GM12878 (cell line): Measurements from ENCODE around the gene PDIA4. TPM values are rescaled to one million over a fixed set of nuclear protein-coding genes. Genes with fewer than 3 reads are reported as not detected.

ENCODE experiments used
- ATAC-seq: fragments of 200-7000 bp; cut with Tn5 transposase; 3 replicates; pipeline ENCODE4 v1.9.1; 2020; ENCODE audit warnings: mild to moderate bottlenecking, moderate library complexity
- BruUV-seq: library from RNA; stranded (reverse); fragments of 400-500 nt; replicated peaks from 2 replicates; lab custom pipeline; 2021; lab: Mats Ljungman, UMichigan
- CTCF ChIA-PET: fragments of 300-600 bp; sonication (Branson Sonifier 250); formaldehyde crosslinking; extraction: SDS; loops from one replicate; lab custom pipeline; 2021; ENCODE audit warnings: inconsistent platforms; lab: Yijun Ruan, JAX
- POLR2A ChIA-PET: fragments of 350-600 bp; formaldehyde crosslinking; extraction: SDS; loops from one replicate; lab custom pipeline; 2021; ENCODE audit warnings: inconsistent platforms; lab: Charles Lee
- RAD21 ChIA-PET: fragments of 300-600 bp; sonication (Branson Sonifier 250); formaldehyde crosslinking; loops from one replicate; lab custom pipeline; 2023; ENCODE audit warnings: antibody characterized with exemption; ENCODE audit not compliant: unreplicated experiment; lab: Charles Lee
- SMC1A ChIA-PET: fragments of 300-600 bp; sonication (Branson Sonifier 250); formaldehyde crosslinking; loops from one replicate; lab custom pipeline; 2023; ENCODE audit not compliant: unreplicated experiment, uncharacterized antibody; lab: Charles Lee
- DNase-seq: peaks from one replicate; pipeline ENCODE4 v3.0.0-alpha.2; 2011; ENCODE audit warnings: low read depth, low spot score
- FAIRE-seq: peaks from 3 replicates; lab custom pipeline; 2011; peaks lifted over from hg19 to GRCh38; lab: Jason Lieb, UNC
- H2AFZ ChIP-seq: 2 replicates; pipeline ENCODE4 v1.6.0; 2011; ENCODE audit warnings: low read depth, low read length, control low read depth; ENCODE audit not compliant: control insufficient read depth
- H3K27ac ChIP-seq: 2 replicates; pipeline ENCODE4 v1.5.1; 2011; ENCODE audit warnings: control low read depth; ENCODE audit not compliant: control insufficient read depth, insufficient read depth
- H3K27me3 ChIP-seq, 2 experiments: replicated peaks in 1 of 2; 2 replicates each; pipeline versions ENCODE4 v1.6.0 to v1.6.1; 2011; ENCODE audit warnings: low read length in 1 of 2; ENCODE audit not compliant: control insufficient read depth in 2 of 2, insufficient read depth in 2 of 2
- H3K36me3 ChIP-seq, 2 experiments: 2 replicates each; pipeline ENCODE4 v1.5.1; 2011; ENCODE audit warnings: low read length in 1 of 2; ENCODE audit not compliant: control insufficient read depth in 2 of 2, insufficient read depth in 2 of 2
- H3K4me1 ChIP-seq: 2 replicates; pipeline ENCODE4 v1.6.1; 2011; ENCODE audit warnings: mild to moderate bottlenecking, low read length, moderate library complexity, mixed read lengths; ENCODE audit not compliant: control insufficient read depth, insufficient read depth
- H3K4me2 ChIP-seq: 2 replicates; pipeline ENCODE4 v1.6.0; 2011; ENCODE audit warnings: control low read depth; ENCODE audit not compliant: control insufficient read depth, insufficient read depth
- H3K4me3 ChIP-seq: fragments of 200-600 bp; sonication (generic); 2 replicates; pipeline ENCODE4 v1.5.1; 2016
- H3K79me2 ChIP-seq: 2 replicates; pipeline ENCODE4 v1.6.0; 2011; ENCODE audit warnings: low read length; ENCODE audit not compliant: control insufficient read depth, insufficient read depth
- H3K9ac ChIP-seq: 2 replicates; pipeline ENCODE4 v1.8.0; 2011; ENCODE audit warnings: low read length, control low read depth, mixed read lengths; ENCODE audit not compliant: control insufficient read depth, insufficient read depth
- H3K9me3 ChIP-seq: replicated peaks from 3 replicates; pipeline ENCODE4 v1.5.1; 2011; ENCODE audit warnings: mild to moderate bottlenecking, low read length; ENCODE audit not compliant: control insufficient read depth, insufficient read depth
- H4K20me1 ChIP-seq: 2 replicates; pipeline ENCODE4 v1.6.0; 2011; ENCODE audit not compliant: control insufficient read depth, insufficient read depth
- ATF7 ChIP-seq: fragments of 450-650 bp; IDR thresholded peaks from 2 replicates; pipeline ENCODE4 v1.6.1; 2016; ENCODE audit warnings: low read depth, mild to moderate bottlenecking
- CHD1 ChIP-seq: IDR thresholded peaks from 2 replicates; pipeline ENCODE4 v1.6.1; 2012; ENCODE audit warnings: low read depth, low read length, improper control_type of control experiment
- CREM ChIP-seq: IDR thresholded peaks from 2 replicates; pipeline ENCODE4 v1.6.1; 2014; ENCODE audit warnings: antibody characterized with exemption, low read depth
- JUND ChIP-seq: IDR thresholded peaks from 2 replicates; pipeline ENCODE4 v1.6.1; 2012; ENCODE audit warnings: low read depth, mild to moderate bottlenecking, low read length, improper control_type of control experiment, moderate library complexity
- MTA3 ChIP-seq: IDR thresholded peaks from 2 replicates; pipeline ENCODE4 v1.6.1; 2012; ENCODE audit warnings: low read length, inconsistent platforms, borderline replicate concordance
- NBN ChIP-seq: fragments of 450-650 bp; IDR thresholded peaks from 2 replicates; pipeline ENCODE4 v1.6.1; 2016
- SREBF1 ChIP-seq: IDR thresholded peaks from 2 replicates; pipeline ENCODE4 v1.6.1; 2012; ENCODE audit warnings: mild to moderate bottlenecking, low read length
- WGBS: methylation state at CpG from one replicate; pipeline ENCODE4 v1.1.6; 2016; ENCODE audit warnings: low lambda C conversion rate; ENCODE audit not compliant: insufficient replicate concordance, insufficient coverage; ENCODE audit errors: missing lambda C conversion rate; 5-methylcytosine and 5-hydroxymethylcytosine counted together
- in situ Hi-C: fragments of 300-500 bp; cut with MboI; formaldehyde crosslinking; loops from 9 replicates; pipeline ENCODE4 v1.14.3; 2018; ENCODE audit warnings: mixed read lengths
- intact Hi-C: fragments of 100-400 bp; cut with micrococcal nuclease; formaldehyde crosslinking; loops from one replicate; pipeline ENCODE4 v1.14.2; 2022; ENCODE audit not compliant: unreplicated experiment
- polyA plus RNA-seq, 11 experiments: library from polyadenylated mRNA; depleted of rRNA in 4 of 11; unstranded in 6 of 11; stranded (reverse) in 5 of 11; fragments of >200 nt; fragmentation: Nextera tagmentation in 4 of 11; fragmentation: Illumina TruSeq in 1 of 11; extraction: Ambion mirVana in 4 of 11; extraction: Trizol in 1 of 11; gene quantifications; 1 replicate in 1 of 11; 2 replicates in 10 of 11; pipeline versions ENCODE4 v1.2.1 to v1.2.3, GENCODE V29; 2011 to 2016; ENCODE audit warnings: inconsistent platforms in 2 of 11, missing spikeins in 2 of 11, low read depth in 1 of 11
- total RNA-seq, 4 experiments: library from RNA; depleted of rRNA in 3 of 4; stranded (reverse); fragments of >200 nt in 3 of 4; fragmentation: Illumina TruSeq in 1 of 4; extraction: Trizol in 1 of 4; gene quantifications; 2 replicates each; pipeline versions ENCODE4 v1.2.1 to v1.2.3, GENCODE V29; 2013 to 2021
- TF ChIP-seq, protein P1 (sequence below): IDR thresholded peaks from 2 replicates; pipeline ENCODE4 v1.6.1; 2011; ENCODE audit warnings: borderline replicate concordance, low read depth, mild to moderate bottlenecking, moderate library complexity, low read length; ENCODE audit not compliant: insufficient read depth, poor library complexity, severe bottlenecking
- TF ChIP-seq, protein P2 (sequence below): IDR thresholded peaks from 2 replicates; pipeline ENCODE4 v1.6.1; 2011; ENCODE audit warnings: low read depth, mild to moderate bottlenecking, low read length, moderate library complexity, borderline replicate concordance; ENCODE audit errors: extremely low read depth
- TF ChIP-seq, protein P3 (sequence below): fragments of 450-650 bp; IDR thresholded peaks from 2 replicates; pipeline ENCODE4 v1.6.1; 2017; ENCODE audit warnings: low read depth, mild to moderate bottlenecking, moderate library complexity
- TF ChIP-seq, protein P4 (sequence below): IDR thresholded peaks from 2 replicates; pipeline ENCODE4 v1.6.1; 2012; ENCODE audit warnings: improper control_type of control experiment, low read depth, low read length; ENCODE audit not compliant: insufficient replicate concordance

The PDIA4 gene
- total and polyA plus RNA-seq, 10 of the 15 experiments (the other 5 are each of a cell fraction or from before 2014, with no cell fraction given): 7.1 to 306 (median 106) TPM

GRCh38 chr7:149006345-149006725, 22.0 kb downstream of the PDIA4 start:
- Histone ChIP-seq H3K4me2 (no peak overlapping the region), H4K20me1 (no peaks in the 10 kb centered on the region), H3K36me3 (peaks cover 37 to 58% of the 10 kb centered on the region in 2 experiments), H3K27me3 (no peaks in the 10 kb centered on the region), H3K4me3 (no peak overlapping the region), H3K79me2 (no peaks in the 10 kb centered on the region), H3K27ac (no peak overlapping the region), H3K9ac (no peak overlapping the region), H3K9me3 (no peaks in the 10 kb centered on the region), H3K4me1 (no peaks in the 10 kb centered on the region), H2AFZ (no peak overlapping the region)
- in situ Hi-C loops (no loop called here), intact Hi-C loops (no loop called here)
- POLR2A ChIA-PET: interaction anchor here (0.6 to 1.1 kb wide), 2 partner anchors 11 to 59 kb away, joined by 4 to 5 read pairs; no protein-coding TSS in a partner anchor
- WGBS: 93% methylated on average over 10 of the region's 10 CpGs
- BruUV-seq: no TSS peak
- no peak; the same call in 1 of the 3 replicates for ATAC-seq
- SMC1A ChIA-PET: interaction anchor here (0.9 to 1.9 kb wide), 4 partner anchors 20 to 599 kb away, joined by 3 to 14 read pairs (median 5); no protein-coding TSS in a partner anchor
- RAD21 ChIA-PET: interaction anchor here (1.0 to 1.8 kb wide), 5 partner anchors 19 to 155 kb away, joined by 3 to 26 read pairs (median 7); no protein-coding TSS in a partner anchor
- FAIRE-seq: no peak
- CTCF ChIA-PET: interaction anchor here (1.0 to 8.8 kb wide), 10 partner anchors 9 to 119 kb away, joined by 3 to 99 read pairs (median 4); partner anchors contain the start of gene ZNF425
- no peak for DNase-seq
- TF ChIP-seq, protein P1, sequence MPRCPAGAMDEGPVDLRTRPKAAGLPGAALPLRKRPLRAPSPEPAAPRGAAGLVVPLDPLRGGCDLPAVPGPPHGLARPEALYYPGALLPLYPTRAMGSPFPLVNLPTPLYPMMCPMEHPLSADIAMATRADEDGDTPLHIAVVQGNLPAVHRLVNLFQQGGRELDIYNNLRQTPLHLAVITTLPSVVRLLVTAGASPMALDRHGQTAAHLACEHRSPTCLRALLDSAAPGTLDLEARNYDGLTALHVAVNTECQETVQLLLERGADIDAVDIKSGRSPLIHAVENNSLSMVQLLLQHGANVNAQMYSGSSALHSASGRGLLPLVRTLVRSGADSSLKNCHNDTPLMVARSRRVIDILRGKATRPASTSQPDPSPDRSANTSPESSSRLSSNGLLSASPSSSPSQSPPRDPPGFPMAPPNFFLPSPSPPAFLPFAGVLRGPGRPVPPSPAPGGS: no peak
- no peak for TF ChIP-seq NBN
- TF ChIP-seq CHD1: no peak
- no peak for TF ChIP-seq ATF7
- TF ChIP-seq, protein P2, sequence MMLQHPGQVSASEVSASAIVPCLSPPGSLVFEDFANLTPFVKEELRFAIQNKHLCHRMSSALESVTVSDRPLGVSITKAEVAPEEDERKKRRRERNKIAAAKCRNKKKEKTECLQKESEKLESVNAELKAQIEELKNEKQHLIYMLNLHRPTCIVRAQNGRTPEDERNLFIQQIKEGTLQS: no peak
- no peak for TF ChIP-seq MTA3
- TF ChIP-seq SREBF1: no peak
- TF ChIP-seq, protein P3, sequence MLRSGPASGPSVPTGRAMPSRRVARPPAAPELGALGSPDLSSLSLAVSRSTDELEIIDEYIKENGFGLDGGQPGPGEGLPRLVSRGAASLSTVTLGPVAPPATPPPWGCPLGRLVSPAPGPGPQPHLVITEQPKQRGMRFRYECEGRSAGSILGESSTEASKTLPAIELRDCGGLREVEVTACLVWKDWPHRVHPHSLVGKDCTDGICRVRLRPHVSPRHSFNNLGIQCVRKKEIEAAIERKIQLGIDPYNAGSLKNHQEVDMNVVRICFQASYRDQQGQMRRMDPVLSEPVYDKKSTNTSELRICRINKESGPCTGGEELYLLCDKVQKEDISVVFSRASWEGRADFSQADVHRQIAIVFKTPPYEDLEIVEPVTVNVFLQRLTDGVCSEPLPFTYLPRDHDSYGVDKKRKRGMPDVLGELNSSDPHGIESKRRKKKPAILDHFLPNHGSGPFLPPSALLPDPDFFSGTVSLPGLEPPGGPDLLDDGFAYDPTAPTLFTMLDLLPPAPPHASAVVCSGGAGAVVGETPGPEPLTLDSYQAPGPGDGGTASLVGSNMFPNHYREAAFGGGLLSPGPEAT: no peak
- TF ChIP-seq, protein P4, sequence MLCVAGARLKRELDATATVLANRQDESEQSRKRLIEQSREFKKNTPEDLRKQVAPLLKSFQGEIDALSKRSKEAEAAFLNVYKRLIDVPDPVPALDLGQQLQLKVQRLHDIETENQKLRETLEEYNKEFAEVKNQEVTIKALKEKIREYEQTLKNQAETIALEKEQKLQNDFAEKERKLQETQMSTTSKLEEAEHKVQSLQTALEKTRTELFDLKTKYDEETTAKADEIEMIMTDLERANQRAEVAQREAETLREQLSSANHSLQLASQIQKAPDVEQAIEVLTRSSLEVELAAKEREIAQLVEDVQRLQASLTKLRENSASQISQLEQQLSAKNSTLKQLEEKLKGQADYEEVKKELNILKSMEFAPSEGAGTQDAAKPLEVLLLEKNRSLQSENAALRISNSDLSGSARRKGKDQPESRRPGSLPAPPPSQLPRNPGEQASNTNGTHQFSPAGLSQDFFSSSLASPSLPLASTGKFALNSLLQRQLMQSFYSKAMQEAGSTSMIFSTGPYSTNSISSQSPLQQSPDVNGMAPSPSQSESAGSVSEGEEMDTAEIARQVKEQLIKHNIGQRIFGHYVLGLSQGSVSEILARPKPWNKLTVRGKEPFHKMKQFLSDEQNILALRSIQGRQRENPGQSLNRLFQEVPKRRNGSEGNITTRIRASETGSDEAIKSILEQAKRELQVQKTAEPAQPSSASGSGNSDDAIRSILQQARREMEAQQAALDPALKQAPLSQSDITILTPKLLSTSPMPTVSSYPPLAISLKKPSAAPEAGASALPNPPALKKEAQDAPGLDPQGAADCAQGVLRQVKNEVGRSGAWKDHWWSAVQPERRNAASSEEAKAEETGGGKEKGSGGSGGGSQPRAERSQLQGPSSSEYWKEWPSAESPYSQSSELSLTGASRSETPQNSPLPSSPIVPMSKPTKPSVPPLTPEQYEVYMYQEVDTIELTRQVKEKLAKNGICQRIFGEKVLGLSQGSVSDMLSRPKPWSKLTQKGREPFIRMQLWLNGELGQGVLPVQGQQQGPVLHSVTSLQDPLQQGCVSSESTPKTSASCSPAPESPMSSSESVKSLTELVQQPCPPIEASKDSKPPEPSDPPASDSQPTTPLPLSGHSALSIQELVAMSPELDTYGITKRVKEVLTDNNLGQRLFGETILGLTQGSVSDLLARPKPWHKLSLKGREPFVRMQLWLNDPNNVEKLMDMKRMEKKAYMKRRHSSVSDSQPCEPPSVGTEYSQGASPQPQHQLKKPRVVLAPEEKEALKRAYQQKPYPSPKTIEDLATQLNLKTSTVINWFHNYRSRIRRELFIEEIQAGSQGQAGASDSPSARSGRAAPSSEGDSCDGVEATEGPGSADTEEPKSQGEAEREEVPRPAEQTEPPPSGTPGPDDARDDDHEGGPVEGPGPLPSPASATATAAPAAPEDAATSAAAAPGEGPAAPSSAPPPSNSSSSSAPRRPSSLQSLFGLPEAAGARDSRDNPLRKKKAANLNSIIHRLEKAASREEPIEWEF: no peak
- no peak for TF ChIP-seq JUND
- no peak for TF ChIP-seq CREM
